HepG2 (cell line): Measurements from ENCODE around the gene PLPPR3. TPM values are rescaled to one million over a fixed set of nuclear protein-coding genes. Genes with fewer than 3 reads are reported as not detected.
A peak's percentile ranks its signal among the peaks of the same experiment; 100 is the strongest.

Experiments
- KDM5A ChIP-seq: fragments of 200-600 bp; sonication (generic); IDR thresholded peaks from 2 replicates; pipeline ENCODE4 v1.7.0; 2018; ENCODE audit warnings: antibody characterized with exemption, mild to moderate bottlenecking, low read length, borderline replicate concordance
- KMT2A ChIP-seq: sonication (generic); formaldehyde crosslinking; IDR thresholded peaks from 2 replicates; pipeline ENCODE4 v1.4.0; 2020; ENCODE audit warnings: missing genetic modification reagents
- NKX3-1 ChIP-seq: sonication (generic); formaldehyde crosslinking; IDR thresholded peaks from 2 replicates; pipeline ENCODE4 v1.5.0; 2020; ENCODE audit warnings: missing genetic modification reagents
- SRSF9 ChIP-seq: fragments of 200-400 bp; formaldehyde crosslinking; IDR thresholded peaks from 2 replicates; pipeline ENCODE4 v1.6.1; 2018; ENCODE audit warnings: borderline replicate concordance, mild to moderate bottlenecking, low read depth, low read length; ENCODE audit not compliant: insufficient read depth, poor library complexity, severe bottlenecking
- TAF1 ChIP-seq: sonication (generic); formaldehyde crosslinking; IDR thresholded peaks from 2 replicates; pipeline ENCODE4 v1.4.0; 2020; ENCODE audit warnings: missing genetic modification reagents
- THAP9 ChIP-seq: sonication (generic); formaldehyde crosslinking; IDR thresholded peaks from 2 replicates; pipeline ENCODE4; 2020; ENCODE audit warnings: missing genetic modification reagents, mild to moderate bottlenecking, borderline replicate concordance
- ZFY ChIP-seq: sonication (generic); formaldehyde crosslinking; IDR thresholded peaks from 2 replicates; pipeline ENCODE4 v1.4.0; 2020; ENCODE audit warnings: missing genetic modification reagents
- ZKSCAN1 ChIP-seq: fragments of 150-350 bp; IDR thresholded peaks from 2 replicates; pipeline ENCODE4 v1.6.1; 2014; ENCODE audit warnings: low read length
- ZMAT5 ChIP-seq: sonication (generic); formaldehyde crosslinking; IDR thresholded peaks from 2 replicates; pipeline ENCODE4 v1.5.0; 2020; ENCODE audit warnings: mild to moderate bottlenecking, low read depth, missing genetic modification reagents, borderline replicate concordance
- ZNF276 ChIP-seq: sonication (generic); formaldehyde crosslinking; IDR thresholded peaks from 2 replicates; pipeline ENCODE4 v1.4.0; 2020; ENCODE audit warnings: mild to moderate bottlenecking, low read depth, missing genetic modification reagents
- ZNF407 ChIP-seq: sonication (generic); formaldehyde crosslinking; IDR thresholded peaks from one replicate; pipeline ENCODE4 v1.5.1; 2020; ENCODE audit warnings: mild to moderate bottlenecking, missing genetic modification reagents; ENCODE audit errors: not compliant biosample characterization
- polyA plus RNA-seq, 8 experiments: library from polyadenylated mRNA; depleted of rRNA in 3 of 8; stranded (reverse) in 7 of 8; unstranded in 1 of 8; fragments of >200 nt; fragmentation: Illumina TruSeq in 4 of 8; extraction: Trizol in 4 of 8; gene quantifications; 2 replicates each; pipeline versions ENCODE4 v1.2.1 to v1.2.3, GENCODE V29; 2011 to 2016; ENCODE audit warnings: low read depth in 4 of 8, missing spikeins in 1 of 8, mixed read lengths in 1 of 8; ENCODE audit not compliant: insufficient read depth in 1 of 8
- total RNA-seq, 5 experiments: library from RNA; depleted of rRNA; stranded (reverse); fragments of >200 nt; fragmentation: Illumina TruSeq; extraction: Trizol; gene quantifications; 2 replicates each; pipeline ENCODE4 v1.2.3, GENCODE V29; 2016; ENCODE audit warnings: low read depth in 1 of 5

The PLPPR3 gene
- total and polyA plus RNA-seq, 2 of the 13 experiments (the other 11 are each of a cell fraction or from before 2014, with no cell fraction given): 0.07 to 0.16 TPM

GRCh38 chr19:788983-789700 is 32.6 kb downstream of the PLPPR3 start (continued):
- peak; percentile 7; the same call in 1 of the 2 replicates for TF ChIP-seq THAP9 (CRISPR knock-in tag)
- TF ChIP-seq TAF1: peak; percentile 50; the same call in 1 of the 2 replicates
- peak; percentile 73 for TF ChIP-seq ZFY (CRISPR knock-in tag)
- no peak for TF ChIP-seq ZNF407
- TF ChIP-seq ZKSCAN1: no peak
- no peak for TF ChIP-seq KMT2A
- TF ChIP-seq ZNF276: no peak
- TF ChIP-seq ZMAT5 (CRISPR knock-in tag): no peak
- TF ChIP-seq SRSF9: no peak
- TF ChIP-seq KDM5A: no peak
- no peak for TF ChIP-seq NKX3-1 (CRISPR knock-in tag)
